Measurements from ENCODE around the gene CCN6.
"Not testable (repeated sequence)": the region's sequence is repeated elsewhere in the genome, so short reads cannot be mapped to it uniquely, and the experiment has no call there.

Gene CCN6

GRCh38 chr6:112030206-112030960 is 23.5 kb upstream of the CCN6 start:
- DNase-seq (ENCODE audit: low read depth in 2 of 2), result no peak

GRCh38 chr6:112030961-112031660 is 22.8 kb upstream of the CCN6 start:
- no peak for DNase-seq (ENCODE audit: low read depth in 2 of 2)

- DNase-seq (ENCODE audit: low read depth in 2 of 2), result no peak
Observed at GRCh38 chr6:112031960-112032359, 21.9 kb upstream of the CCN6 start.

GRCh38 chr6:112032728-112033127 is 21.2 kb upstream of the CCN6 start:
- DNase-seq (ENCODE audit: low read depth in 2 of 2), result no peak

- DNase-seq (ENCODE audit: low read depth in 2 of 2), result no peak
Observed at GRCh38 chr6:112033791-112034615, 19.9 kb upstream of the CCN6 start.

- DNase-seq (ENCODE audit: low read depth in 2 of 2), result no peak
Observed at GRCh38 chr6:112034616-112034995, 19.3 kb upstream of the CCN6 start.

- no peak for DNase-seq (ENCODE audit: low read depth in 2 of 2)
Observed at GRCh38 chr6:112036088-112036637, 17.7 kb upstream of the CCN6 start.

GRCh38 chr6:112037783-112038216 is 16.1 kb upstream of the CCN6 start:
- no peak for DNase-seq (ENCODE audit: low read depth in 2 of 2)

- DNase-seq (ENCODE audit: low read depth in 2 of 2), result no peak
Observed at GRCh38 chr6:112038268-112038667, 15.6 kb upstream of the CCN6 start.

GRCh38 chr6:112038756-112039430 is 15.0 kb upstream of the CCN6 start:
- DNase-seq (ENCODE audit: low read depth in 2 of 2), result no peak

- DNase-seq (ENCODE audit: low read depth in 2 of 2), result no peak
Observed at GRCh38 chr6:112039431-112039770, 14.5 kb upstream of the CCN6 start.

GRCh38 chr6:112040956-112041355 is 12.9 kb upstream of the CCN6 start:
- DNase-seq (ENCODE audit: low read depth in 2 of 2), result no peak

- no peak for DNase-seq (ENCODE audit: low read depth in 2 of 2)
Observed at GRCh38 chr6:112041535-112041934, 12.4 kb upstream of the CCN6 start.

- DNase-seq (ENCODE audit: low read depth in 2 of 2), result peak; percentile 87 to 94
Observed at GRCh38 chr6:112043032-112044007, 10.6 kb upstream of the CCN6 start.

- no peak for DNase-seq (ENCODE audit: low read depth in 2 of 2)
Observed at GRCh38 chr6:112044196-112044595, 9.7 kb upstream of the CCN6 start.

- no peak for DNase-seq (ENCODE audit: low read depth in 2 of 2)
Observed at GRCh38 chr6:112044856-112045255, 9.0 kb upstream of the CCN6 start.

GRCh38 chr6:112047523-112047922 is 6.4 kb upstream of the CCN6 start:
- DNase-seq (ENCODE audit: low read depth in 2 of 2), result not testable (repeated sequence)

GRCh38 chr6:112049026-112049799 is 4.7 kb upstream of the CCN6 start:
- DNase-seq (ENCODE audit: low read depth in 2 of 2), result no peak

GRCh38 chr6:112049996-112050395 is 3.9 kb upstream of the CCN6 start:
- no peak for DNase-seq (ENCODE audit: low read depth in 2 of 2)

GRCh38 chr6:112050429-112050828 is 3.5 kb upstream of the CCN6 start:
- DNase-seq (ENCODE audit: low read depth in 2 of 2), result no peak

All from stimulated activated CD4-positive, alpha-beta T cell treated with anti-CD3 and anti-CD28 coated beads, Interleukin-4, amount 100 ng/mL, for 48 hours (primary cell).